Measurements from ENCODE around the gene RUBCNL.

GRCh38 chr13:46339035-46339666 is 47.9 kb downstream of the RUBCNL start:
- TF ChIP-seq CTCF (conservative IDR thresholded peaks at IDR 0.05) (no peak), EZH2 (IDR thresholded peaks at IDR 0.05; ENCODE audit: low read depth) (no peak)
